GM12878 (cell line): ENCODE data around the gene WSCD1.

Experiments
- CEBPB ChIP-seq, 2 experiments: fragments of 150-350 bp in 1 of 2; IDR thresholded peaks; 2 replicates each; pipeline ENCODE4 v1.6.1; 2012 to 2014; ENCODE audit warnings: low read depth in 2 of 2, low read length in 2 of 2, borderline replicate concordance in 1 of 2, inconsistent platforms in 1 of 2
- CREB1 ChIP-seq: IDR thresholded peaks from 2 replicates; pipeline ENCODE4 v1.6.1; 2012; ENCODE audit warnings: low read depth, mild to moderate bottlenecking, inconsistent platforms
- EZH2 ChIP-seq: IDR thresholded peaks from 2 replicates; pipeline ENCODE4 v1.6.1; 2012; ENCODE audit warnings: low read depth, mild to moderate bottlenecking, control low read depth, inconsistent platforms, low read length, borderline replicate concordance; ENCODE audit not compliant: control insufficient read depth
- HDAC6 ChIP-seq: fragments of 200-600 bp; sonication (generic); IDR thresholded peaks from one replicate; pipeline ENCODE4 v1.8.0; 2017; ENCODE audit warnings: antibody characterized with exemption; ENCODE audit not compliant: unreplicated experiment
- POLR2A ChIP-seq: IDR thresholded peaks from 2 replicates; pipeline ENCODE4 v1.6.1; 2011; ENCODE audit warnings: low read depth, mild to moderate bottlenecking, low read length
- RAD21 ChIP-seq: IDR thresholded peaks from 2 replicates; pipeline ENCODE4 v1.6.1; 2011; ENCODE audit warnings: mild to moderate bottlenecking, low read depth, low read length, moderate library complexity; ENCODE audit not compliant: insufficient read depth
- RCOR1 ChIP-seq: conservative IDR thresholded peaks from 2 replicates; pipeline ENCODE4 v1.6.1; 2012; ENCODE audit warnings: low read depth, low read length, improper control_type of control experiment
- TF ChIP-seq, protein P1 (sequence below), 3 experiments: IDR thresholded peaks in 2 of 3; conservative IDR thresholded peaks in 1 of 3; 2 replicates each; pipeline ENCODE4 v1.5.1; 2011; ENCODE audit warnings: low read depth in 3 of 3, low read length in 3 of 3, mild to moderate bottlenecking in 3 of 3, control low read depth in 2 of 3, moderate library complexity in 2 of 3, inconsistent platforms in 1 of 3, mixed read lengths in 1 of 3; ENCODE audit not compliant: control insufficient read depth in 2 of 3, insufficient read depth in 1 of 3; ENCODE audit errors: extremely low read depth in 1 of 3

DNA sequence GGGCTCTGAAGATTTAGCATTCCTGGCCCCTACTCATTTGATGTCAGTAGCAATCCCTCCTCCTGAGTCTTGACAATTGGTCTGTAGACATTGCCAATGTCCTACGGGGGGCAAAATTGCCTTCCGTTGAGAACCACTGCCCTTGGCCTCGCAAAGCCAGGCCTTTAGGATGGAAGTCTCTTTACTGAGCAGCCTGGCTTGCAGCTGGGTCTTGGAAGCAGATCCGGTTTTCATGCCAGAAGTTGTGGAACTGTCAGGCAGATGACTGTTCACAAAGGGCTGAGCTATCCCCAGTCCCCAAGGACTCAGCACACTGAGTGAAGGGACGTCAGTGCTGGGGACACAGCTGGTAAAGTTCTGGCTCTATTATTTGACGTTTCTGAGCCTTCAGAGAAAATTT is 83.2 kb downstream of the WSCD1 start:
- no peak for TF ChIP-seq RCOR1
- no peak for TF ChIP-seq CEBPB (IDR thresholded peaks at IDR 0.05; ENCODE audit: borderline replicate concordance in 1 of 2, low read depth in 2 of 2, low read length in 2 of 2)
- TF ChIP-seq POLR2A = no peak
- no peak for TF ChIP-seq RAD21
- TF ChIP-seq, protein P1, sequence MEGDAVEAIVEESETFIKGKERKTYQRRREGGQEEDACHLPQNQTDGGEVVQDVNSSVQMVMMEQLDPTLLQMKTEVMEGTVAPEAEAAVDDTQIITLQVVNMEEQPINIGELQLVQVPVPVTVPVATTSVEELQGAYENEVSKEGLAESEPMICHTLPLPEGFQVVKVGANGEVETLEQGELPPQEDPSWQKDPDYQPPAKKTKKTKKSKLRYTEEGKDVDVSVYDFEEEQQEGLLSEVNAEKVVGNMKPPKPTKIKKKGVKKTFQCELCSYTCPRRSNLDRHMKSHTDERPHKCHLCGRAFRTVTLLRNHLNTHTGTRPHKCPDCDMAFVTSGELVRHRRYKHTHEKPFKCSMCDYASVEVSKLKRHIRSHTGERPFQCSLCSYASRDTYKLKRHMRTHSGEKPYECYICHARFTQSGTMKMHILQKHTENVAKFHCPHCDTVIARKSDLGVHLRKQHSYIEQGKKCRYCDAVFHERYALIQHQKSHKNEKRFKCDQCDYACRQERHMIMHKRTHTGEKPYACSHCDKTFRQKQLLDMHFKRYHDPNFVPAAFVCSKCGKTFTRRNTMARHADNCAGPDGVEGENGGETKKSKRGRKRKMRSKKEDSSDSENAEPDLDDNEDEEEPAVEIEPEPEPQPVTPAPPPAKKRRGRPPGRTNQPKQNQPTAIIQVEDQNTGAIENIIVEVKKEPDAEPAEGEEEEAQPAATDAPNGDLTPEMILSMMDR (IDR thresholded peaks at IDR 0.05 in 2 of 3, conservative IDR thresholded peaks at IDR 0.05 in 1 of 3; ENCODE audit: control insufficient read depth in 2 of 3, extremely low read depth in 1 of 3, insufficient read depth in 1 of 3, low read depth in 3 of 3, low read length in 3 of 3) = no peak
- no peak for TF ChIP-seq HDAC6
- no peak for TF ChIP-seq EZH2
- TF ChIP-seq CREB1 = no peak
